Measurements from ENCODE around the gene IL17C. TPM values are rescaled to one million over a fixed set of nuclear protein-coding genes. Genes with fewer than 3 reads are reported as not detected.

Gene IL17C
- polyA plus RNA-seq, 1 donor from 2014 or later: not detected

DNA sequence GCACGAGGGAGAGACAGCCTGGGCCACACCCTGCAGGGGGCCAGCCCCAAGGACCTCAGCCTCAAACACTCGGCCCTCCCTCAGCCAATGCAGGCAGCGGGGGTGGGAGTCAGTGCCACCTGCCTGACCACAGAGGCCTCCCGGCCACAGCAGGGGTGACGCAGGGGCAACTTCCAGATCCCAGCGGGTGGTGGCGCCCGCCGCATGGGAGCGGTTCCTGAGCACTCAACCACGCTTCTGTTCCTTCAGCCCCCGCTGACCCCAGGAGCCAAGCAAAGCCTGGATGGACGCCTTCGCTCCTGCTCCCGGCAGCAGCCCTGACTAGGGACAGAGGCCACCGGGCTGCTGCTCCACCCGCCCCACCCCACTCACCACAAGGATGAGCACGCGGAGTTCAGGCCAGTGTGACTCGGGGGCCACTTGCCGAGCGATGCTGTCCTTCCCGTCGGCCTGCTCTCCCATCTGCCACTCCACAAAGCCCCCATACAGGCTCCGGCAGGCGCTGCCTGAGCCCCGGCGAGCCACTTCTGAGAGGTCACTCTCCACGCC is 17.4 kb downstream of the IL17C start:
- H4K20me1 ChIP-seq (ENCODE audit: insufficient read depth): no peaks in the 10 kb centered on the region
- H3F3A ChIP-seq (ENCODE audit: insufficient read depth, low read length, poor library complexity, severe bottlenecking): no peaks in the 10 kb centered on the region
- no peaks in the 10 kb centered on the region for H3K9me3 ChIP-seq (ENCODE audit: low read length)
- no peak overlapping the region for H3K9ac ChIP-seq (ENCODE audit: low read length)
- no peak overlapping the region for H3K27ac ChIP-seq (ENCODE audit: low read length)
- H3K36me3 ChIP-seq (ENCODE audit: insufficient read depth, low read length): no peaks in the 10 kb centered on the region
- H3K79me2 ChIP-seq (replicated peaks; ENCODE audit: insufficient read depth, low read length): peaks cover 6% of the 10 kb centered on the region
- no peak overlapping the region for H3K4me2 ChIP-seq (ENCODE audit: low read length)
- H3K27me3 ChIP-seq (ENCODE audit: insufficient read depth, low read depth, low read length): no peaks in the 10 kb centered on the region
- TF ChIP-seq EP300 (conservative IDR thresholded peaks at IDR 0.05; ENCODE audit: poor library complexity, severe bottlenecking) (no peak), RAD21 (conservative IDR thresholded peaks at IDR 0.05) (no peak), MXI1 (conservative IDR thresholded peaks at IDR 0.05; ENCODE audit: poor library complexity, severe bottlenecking) (no peak), EZH2 (IDR thresholded peaks at IDR 0.05; ENCODE audit: borderline replicate concordance, insufficient read depth, low read length, poor library complexity, severe bottlenecking) (no peak), TAF1 (IDR thresholded peaks at IDR 0.05; ENCODE audit: low read depth) (no peak), POLR2AphosphoS5 (IDR thresholded peaks at IDR 0.05) (no peak), SMC3 (conservative IDR thresholded peaks at IDR 0.05; ENCODE audit: poor library complexity) (no peak)
- TF ChIP-seq, protein P1, sequence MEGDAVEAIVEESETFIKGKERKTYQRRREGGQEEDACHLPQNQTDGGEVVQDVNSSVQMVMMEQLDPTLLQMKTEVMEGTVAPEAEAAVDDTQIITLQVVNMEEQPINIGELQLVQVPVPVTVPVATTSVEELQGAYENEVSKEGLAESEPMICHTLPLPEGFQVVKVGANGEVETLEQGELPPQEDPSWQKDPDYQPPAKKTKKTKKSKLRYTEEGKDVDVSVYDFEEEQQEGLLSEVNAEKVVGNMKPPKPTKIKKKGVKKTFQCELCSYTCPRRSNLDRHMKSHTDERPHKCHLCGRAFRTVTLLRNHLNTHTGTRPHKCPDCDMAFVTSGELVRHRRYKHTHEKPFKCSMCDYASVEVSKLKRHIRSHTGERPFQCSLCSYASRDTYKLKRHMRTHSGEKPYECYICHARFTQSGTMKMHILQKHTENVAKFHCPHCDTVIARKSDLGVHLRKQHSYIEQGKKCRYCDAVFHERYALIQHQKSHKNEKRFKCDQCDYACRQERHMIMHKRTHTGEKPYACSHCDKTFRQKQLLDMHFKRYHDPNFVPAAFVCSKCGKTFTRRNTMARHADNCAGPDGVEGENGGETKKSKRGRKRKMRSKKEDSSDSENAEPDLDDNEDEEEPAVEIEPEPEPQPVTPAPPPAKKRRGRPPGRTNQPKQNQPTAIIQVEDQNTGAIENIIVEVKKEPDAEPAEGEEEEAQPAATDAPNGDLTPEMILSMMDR (IDR thresholded peaks at IDR 0.05; ENCODE audit: poor library complexity, severe bottlenecking): no peak
- TF ChIP-seq, protein P2, sequence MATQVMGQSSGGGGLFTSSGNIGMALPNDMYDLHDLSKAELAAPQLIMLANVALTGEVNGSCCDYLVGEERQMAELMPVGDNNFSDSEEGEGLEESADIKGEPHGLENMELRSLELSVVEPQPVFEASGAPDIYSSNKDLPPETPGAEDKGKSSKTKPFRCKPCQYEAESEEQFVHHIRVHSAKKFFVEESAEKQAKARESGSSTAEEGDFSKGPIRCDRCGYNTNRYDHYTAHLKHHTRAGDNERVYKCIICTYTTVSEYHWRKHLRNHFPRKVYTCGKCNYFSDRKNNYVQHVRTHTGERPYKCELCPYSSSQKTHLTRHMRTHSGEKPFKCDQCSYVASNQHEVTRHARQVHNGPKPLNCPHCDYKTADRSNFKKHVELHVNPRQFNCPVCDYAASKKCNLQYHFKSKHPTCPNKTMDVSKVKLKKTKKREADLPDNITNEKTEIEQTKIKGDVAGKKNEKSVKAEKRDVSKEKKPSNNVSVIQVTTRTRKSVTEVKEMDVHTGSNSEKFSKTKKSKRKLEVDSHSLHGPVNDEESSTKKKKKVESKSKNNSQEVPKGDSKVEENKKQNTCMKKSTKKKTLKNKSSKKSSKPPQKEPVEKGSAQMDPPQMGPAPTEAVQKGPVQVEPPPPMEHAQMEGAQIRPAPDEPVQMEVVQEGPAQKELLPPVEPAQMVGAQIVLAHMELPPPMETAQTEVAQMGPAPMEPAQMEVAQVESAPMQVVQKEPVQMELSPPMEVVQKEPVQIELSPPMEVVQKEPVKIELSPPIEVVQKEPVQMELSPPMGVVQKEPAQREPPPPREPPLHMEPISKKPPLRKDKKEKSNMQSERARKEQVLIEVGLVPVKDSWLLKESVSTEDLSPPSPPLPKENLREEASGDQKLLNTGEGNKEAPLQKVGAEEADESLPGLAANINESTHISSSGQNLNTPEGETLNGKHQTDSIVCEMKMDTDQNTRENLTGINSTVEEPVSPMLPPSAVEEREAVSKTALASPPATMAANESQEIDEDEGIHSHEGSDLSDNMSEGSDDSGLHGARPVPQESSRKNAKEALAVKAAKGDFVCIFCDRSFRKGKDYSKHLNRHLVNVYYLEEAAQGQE (IDR thresholded peaks at IDR 0.05; ENCODE audit: borderline replicate concordance): no peak
- H3K9me2 ChIP-seq (ENCODE audit: insufficient read depth, low read length): no peaks in the 10 kb centered on the region
- no peak overlapping the region for H2AFZ ChIP-seq (ENCODE audit: low read depth, low read length)
- H3K4me3 ChIP-seq (ENCODE audit: low read length): no peak overlapping the region

DNA sequence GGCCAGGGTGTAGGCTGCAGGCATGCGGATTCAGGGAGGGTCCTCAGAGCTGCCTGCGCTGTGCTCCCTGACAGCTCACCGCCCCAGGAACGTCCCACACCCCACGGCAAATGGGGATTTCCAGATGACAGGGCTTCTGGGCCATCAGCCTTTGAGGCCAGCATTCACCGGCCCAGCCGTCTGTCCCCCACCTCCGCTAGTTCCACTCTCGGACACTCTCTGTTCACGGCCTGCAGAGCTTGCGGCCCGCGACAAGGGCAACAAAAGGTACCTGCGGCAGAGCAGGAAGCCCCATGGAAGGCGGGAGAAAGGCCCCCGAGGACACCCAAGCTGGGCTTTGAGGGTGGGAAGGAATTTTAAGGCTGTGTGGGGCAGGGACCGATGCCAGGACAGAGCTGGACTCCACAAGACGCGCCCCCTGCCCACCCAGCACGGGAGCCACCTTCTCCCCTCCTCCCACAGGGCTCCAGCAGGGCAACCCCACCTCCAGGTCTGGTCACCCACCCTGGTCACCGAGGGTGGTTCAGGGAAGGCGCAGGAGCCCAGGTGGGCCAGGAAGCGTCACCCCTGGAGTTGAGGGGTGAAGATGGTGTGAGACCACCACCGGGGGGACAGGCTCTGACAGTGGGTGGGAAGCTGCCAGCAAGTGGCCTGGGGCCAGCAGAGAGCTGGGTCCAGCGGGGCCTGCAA is 18.1 kb downstream of the IL17C start:
- H4K20me1 ChIP-seq (ENCODE audit: insufficient read depth): no peaks in the 10 kb centered on the region
- no peaks in the 10 kb centered on the region for H3K36me3 ChIP-seq (ENCODE audit: insufficient read depth, low read length)
- no peak for TF ChIP-seq SMC3 (conservative IDR thresholded peaks at IDR 0.05; ENCODE audit: poor library complexity)
- TF ChIP-seq, protein P1 (IDR thresholded peaks at IDR 0.05; ENCODE audit: poor library complexity, severe bottlenecking): no peak
- TF ChIP-seq RAD21 (conservative IDR thresholded peaks at IDR 0.05): no peak
- TF ChIP-seq, protein P2 (IDR thresholded peaks at IDR 0.05; ENCODE audit: borderline replicate concordance): no peak
- TF ChIP-seq EP300 (conservative IDR thresholded peaks at IDR 0.05; ENCODE audit: poor library complexity, severe bottlenecking): no peak
- no peak for TF ChIP-seq EZH2 (IDR thresholded peaks at IDR 0.05; ENCODE audit: borderline replicate concordance, insufficient read depth, low read length, poor library complexity, severe bottlenecking)
- no peak for TF ChIP-seq TAF1 (IDR thresholded peaks at IDR 0.05; ENCODE audit: low read depth)
- TF ChIP-seq MXI1 (conservative IDR thresholded peaks at IDR 0.05; ENCODE audit: poor library complexity, severe bottlenecking): no peak
- TF ChIP-seq POLR2AphosphoS5 (IDR thresholded peaks at IDR 0.05): no peak
- H3K9me2 ChIP-seq (ENCODE audit: insufficient read depth, low read length): no peaks in the 10 kb centered on the region
- no peaks in the 10 kb centered on the region for H3K27me3 ChIP-seq (ENCODE audit: insufficient read depth, low read depth, low read length)
- no peak overlapping the region for H3K4me2 ChIP-seq (ENCODE audit: low read length)
- peaks cover 12% of the 10 kb centered on the region for H3K79me2 ChIP-seq (replicated peaks; ENCODE audit: insufficient read depth, low read length)
- no peak overlapping the region for H3K27ac ChIP-seq (ENCODE audit: low read length)
- H2AFZ ChIP-seq (ENCODE audit: low read depth, low read length): no peak overlapping the region
- no peaks in the 10 kb centered on the region for H3F3A ChIP-seq (ENCODE audit: insufficient read depth, low read length, poor library complexity, severe bottlenecking)
- H3K4me3 ChIP-seq (ENCODE audit: low read length): no peak overlapping the region
- no peak overlapping the region for H3K9ac ChIP-seq (ENCODE audit: low read length)
- no peaks in the 10 kb centered on the region for H3K9me3 ChIP-seq (ENCODE audit: low read length)

All from neural cell (in vitro differentiated cells).